ENCODE measurements around the gene SLC35B2.
A peak's percentile ranks its signal among the peaks of the same experiment; 100 is the strongest.

Gene SLC35B2

DNA sequence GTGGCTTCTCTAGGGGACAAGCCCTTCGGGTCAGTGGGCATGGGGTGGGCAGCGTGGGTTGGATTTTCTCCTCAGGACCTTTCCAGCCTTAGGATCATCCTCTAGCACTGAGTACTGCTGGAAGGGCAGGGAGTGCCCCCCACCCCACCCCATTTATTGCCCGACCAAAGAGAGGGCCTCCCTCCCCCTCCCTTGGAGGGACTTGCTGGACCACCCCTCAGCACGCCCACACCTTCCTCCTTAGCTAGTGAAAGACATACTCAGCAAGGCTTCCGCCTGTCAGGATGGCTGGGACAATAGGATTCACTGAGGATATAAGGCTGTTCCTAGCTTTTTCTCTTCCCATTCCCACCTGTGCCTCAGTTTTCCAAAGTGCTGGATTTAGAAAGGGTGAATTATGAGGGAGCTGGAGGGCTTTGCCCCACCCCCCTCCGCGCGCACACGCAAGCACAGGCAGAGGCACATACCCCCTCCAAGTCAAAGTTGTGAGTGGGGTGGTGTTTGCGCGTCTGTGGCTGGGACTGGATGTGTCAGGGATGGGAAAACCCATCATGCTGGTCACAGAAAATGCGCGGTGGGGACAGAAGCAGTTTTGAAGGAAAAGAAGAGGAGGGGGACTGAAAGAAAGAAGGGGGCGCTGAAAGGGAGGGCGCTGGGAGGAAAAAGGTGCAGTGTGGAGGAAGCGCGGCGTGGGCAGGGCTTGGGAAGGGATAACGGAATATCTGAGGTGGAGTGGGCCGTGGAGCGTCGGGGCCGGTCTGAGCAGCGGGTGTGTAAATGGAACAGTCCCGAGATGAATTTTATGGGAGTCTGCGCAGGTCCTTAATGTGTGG lies 34.6 kb downstream of the SLC35B2 start:
- DNase-seq (ENCODE audit: low read depth) = no peak

DNA sequence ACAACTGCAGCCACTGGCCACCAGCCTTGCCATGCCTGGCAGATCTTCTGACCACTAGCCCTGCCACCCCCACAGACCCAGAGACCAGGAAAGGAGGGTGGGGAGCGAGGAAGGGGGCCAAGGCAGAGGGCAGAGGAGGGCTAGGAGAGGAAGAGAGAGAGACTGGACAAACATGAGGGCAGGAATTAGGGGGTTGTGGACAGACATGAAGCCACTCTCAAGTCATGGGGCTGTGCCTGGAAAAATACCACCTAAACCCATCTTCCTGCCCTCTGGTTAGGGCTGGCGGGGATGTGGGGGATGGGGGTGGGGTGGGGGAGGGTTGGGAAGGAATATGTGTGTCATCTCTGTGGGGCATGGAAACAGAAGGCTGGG lies 35.4 kb downstream of the SLC35B2 start:
- DNase-seq (ENCODE audit: low read depth) = no peak

DNA sequence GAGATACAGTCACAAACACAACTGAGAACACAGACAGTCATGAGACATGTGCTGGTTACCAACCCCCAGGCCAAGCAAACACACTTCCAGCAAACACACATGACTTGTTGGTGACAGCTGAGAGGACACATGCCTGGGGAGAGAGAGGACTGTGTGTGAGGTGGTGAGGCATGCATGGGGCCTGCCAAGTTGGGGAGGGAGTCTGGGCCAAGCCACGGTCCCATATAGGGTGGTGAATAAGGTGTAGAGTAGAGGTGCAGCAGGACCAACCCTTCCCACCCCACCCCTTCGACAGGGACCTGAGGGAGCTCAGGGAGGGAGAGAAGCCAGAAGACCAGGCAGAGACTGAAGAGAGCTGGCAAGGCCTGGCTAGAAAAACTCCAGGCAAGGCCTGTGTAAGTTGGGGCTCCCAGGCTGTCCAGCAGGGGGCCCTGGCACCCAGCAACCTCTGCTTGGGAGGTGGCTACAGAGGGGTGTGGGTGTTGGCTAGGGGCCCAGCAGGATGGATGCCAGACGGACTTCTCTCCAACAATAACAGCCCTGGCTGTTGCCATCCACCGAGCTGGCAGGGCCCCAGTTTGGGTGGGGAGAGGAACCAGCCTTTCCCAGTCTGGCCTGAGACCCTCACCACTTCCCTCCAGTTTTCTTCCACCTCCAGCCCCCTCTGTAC lies 35.9 kb downstream of the SLC35B2 start:
- peak; percentile 84 for DNase-seq (ENCODE audit: low read depth)

DNA sequence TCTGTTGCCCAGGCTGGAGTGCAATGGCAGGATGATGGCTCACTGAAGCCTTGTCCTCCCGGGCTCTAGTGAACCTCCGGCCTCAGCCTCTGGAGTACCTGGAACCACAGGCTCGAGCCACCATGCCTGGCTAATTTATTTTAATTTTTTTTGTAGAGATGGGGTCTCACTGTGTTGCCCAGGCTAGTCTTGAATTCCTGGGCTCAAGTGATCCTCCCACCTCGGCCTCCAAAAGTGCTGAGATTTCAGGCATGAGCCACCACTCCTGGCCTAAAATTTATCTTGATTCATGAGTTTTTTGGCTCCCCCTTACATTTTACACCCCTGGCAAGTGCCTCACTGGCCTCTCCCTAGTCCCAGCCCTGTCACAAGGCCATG lies 36.4 kb downstream of the SLC35B2 start:
- DNase-seq (ENCODE audit: low read depth) = no peak

DNA sequence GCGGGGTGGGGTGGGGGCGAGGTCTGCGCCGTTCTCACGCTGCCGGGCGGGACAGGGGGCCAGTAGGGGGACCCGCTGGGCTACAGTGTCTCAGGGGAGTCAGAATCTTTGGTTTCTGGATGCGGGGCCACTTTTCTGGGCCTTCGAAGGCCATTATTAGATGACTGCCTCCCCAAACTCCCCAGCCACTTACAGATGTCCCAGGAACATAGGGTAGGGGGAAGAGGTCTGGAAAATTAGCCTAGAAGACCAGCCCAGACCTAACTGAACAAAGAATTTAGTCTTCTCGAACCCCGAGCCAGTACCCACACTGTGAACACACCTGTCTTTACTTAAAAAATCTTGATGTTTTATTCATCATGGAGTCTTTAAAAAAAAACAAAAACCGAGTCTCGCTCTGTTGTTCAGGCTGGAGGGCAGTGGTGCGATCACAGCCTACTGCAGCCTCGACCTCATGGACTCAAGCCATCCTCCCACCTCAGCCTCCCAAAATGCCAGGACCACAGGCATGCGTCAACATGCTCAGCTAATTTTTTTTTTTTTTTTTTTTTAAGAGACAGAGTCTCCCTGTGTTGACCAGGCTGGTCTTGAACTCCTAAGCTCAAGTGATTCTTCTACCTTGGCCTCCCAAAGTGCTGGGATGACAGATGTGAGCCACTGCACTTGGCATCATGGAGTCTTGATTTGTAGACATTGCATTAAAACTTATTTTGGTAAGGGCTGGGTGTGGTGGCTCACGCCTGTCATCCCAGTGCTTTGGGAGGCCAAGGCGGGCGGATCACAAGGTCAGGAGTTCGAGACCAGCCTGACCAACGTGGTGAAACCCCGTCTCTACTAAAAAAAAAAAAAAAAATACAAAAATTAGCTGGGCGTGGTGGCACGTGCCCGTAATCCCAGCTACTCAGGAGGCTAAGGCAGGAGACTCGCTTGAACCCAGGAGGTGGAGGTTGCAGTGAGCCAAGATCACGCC lies 37.2 kb downstream of the SLC35B2 start:
- no peak for DNase-seq (ENCODE audit: low read depth)

DNA sequence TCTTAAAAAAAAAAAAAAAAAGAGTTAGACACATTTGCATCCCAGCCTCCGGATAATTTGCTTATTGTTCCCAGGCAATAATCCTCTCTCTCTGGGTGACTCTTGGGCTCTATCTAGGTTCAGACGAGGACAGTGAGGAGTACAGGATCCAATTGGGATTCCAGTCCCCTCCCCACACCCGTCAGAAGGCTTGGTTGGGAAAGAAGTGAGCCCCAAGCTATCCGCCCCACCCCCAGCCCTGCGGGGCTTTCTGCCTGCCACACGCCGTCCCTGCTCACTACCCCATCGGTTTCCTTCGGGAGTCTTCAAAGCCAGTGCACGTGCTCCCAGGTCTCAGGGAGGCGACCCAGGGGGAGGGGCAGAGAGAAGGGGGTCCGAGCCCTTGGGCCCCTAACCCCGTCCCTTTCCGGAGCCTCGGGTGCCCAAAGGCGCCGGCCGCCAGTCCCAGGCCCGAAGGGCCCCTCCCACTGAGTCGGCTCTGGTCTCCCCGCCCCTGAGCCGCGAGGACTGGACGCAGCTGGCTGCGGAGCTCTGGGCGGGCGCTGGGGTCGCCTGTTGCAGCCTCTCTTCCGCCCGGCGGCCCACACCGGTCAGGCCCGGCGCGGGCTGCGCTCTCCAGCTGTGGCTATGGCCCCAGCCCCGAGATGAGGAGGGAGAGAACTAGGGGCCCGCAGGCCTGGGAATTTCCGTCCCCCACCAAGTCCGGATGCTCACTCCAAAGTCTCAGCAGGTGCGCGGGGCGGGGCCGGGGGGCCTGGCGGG lies 38.1 kb downstream of the SLC35B2 start:
- DNase-seq (ENCODE audit: low read depth) = peak; percentile 77

DNA sequence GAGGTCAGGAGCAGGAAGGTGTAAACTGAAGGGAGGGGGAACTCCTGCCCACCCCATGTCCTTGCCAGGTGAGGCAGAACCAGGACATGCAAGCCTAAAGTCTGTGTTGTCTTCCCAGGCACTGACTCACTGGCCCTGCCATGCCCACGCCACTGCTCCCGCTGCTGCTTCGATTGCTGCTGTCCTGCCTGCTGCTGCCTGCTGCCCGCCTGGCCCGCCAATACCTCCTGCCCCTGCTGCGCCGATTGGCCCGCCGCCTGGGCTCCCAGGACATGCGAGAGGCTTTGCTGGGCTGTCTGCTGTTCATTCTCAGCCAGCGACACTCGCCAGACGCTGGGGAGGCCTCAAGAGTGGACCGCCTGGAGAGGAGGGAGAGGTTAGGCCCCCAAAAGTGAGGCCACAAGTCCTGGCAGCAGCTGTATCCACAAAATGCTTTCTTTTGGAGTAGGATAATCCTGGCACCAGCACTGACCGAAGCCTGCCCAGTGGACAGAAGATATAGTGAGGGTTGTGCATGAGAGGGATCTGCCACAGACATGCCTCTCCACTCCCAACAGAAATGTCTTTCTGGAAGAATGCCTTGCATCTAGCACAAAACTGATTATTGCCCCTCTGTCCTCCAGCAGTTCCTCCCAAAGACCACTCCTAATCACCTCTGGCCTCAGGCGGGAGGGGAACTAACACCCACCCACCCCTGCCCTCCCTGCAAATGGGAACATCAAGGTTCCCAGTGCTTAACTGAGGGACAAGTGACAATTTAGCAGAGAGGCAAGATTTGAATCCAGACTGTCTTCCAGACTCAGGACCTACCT lies 39.8 kb downstream of the SLC35B2 start:
- no peak for DNase-seq (ENCODE audit: low read depth)

DNA sequence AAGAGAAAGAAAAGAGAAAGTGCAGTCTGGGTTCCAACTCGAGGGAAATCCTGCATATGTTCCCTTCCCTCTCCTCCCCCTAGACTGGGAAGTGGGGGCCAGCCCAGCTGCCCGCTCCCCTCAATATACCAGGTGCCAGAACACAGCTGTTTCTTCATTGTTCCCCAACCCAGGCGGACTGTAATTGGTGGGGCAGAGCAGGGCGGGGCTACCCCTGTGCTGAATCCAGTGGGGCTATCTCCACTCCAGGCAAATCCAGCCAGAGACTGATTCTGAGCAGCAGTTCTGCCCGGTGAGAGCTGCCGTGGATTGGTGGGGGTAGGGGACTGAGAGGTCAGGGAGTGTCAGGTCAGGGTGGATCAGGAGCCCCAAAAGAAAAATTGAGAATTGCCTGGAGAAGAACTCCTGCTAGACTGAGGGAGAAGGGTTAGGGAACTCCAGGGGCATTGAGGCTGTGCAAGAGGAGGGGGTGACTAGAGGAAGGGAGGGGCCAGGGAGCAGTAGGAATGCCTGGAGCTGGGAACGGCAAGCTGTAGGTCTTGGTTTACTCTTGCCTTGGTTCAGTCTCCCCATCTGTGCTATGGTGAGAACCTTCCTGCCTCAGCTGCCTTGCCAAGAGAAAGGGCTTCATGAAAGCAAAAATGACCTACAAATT lies 40.5 kb downstream of the SLC35B2 start, which contains the start of gene MYMX:
Gene MYMX (plus strand): TSS at position 250 of the 655 bp plus-strand sequence. CDS start 546 bp downstream, outside the sequence.
- DNase-seq (ENCODE audit: low read depth) = no peak

DNA sequence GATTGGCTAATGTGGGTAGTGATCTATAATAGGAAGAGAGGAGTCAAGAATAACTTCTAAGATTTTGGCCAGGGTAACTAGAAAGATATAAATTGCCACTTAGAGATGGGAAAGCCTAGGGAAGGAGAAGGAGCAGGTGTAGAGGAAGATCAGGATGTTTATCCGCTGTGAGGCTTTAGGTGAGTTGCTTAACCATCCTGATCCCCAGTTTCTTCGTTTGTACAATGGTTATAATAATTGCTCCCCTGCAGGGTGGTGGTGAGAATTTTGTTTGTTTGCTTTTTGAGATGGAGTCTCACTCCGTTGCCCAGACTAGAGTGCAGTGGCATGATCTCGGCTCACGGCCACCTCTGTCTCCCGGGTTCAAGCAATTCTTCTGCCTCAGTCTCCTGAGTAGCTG lies 43.0 kb downstream of the SLC35B2 start:
- no peak for DNase-seq (ENCODE audit: low read depth)

DNA sequence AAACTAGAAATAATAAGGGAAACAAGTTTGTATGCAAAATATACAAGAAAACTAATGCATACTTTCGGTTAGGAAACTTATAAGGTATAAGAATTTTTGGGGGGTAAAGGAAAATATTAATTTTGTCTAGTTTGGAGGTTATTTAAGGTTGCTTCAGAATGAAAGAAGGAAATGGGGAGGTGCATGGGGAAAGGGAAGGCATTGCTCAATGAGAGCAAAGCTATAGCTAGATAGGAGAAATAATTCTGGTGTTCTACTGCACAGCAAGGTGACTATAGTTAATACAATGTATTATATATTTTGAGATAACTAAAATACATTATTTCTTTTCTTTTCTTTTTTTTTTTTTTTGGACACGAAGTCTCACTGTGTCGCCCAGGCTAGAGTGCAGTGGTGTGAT lies 46.0 kb downstream of the SLC35B2 start:
- DNase-seq (ENCODE audit: low read depth) = no peak

DNA sequence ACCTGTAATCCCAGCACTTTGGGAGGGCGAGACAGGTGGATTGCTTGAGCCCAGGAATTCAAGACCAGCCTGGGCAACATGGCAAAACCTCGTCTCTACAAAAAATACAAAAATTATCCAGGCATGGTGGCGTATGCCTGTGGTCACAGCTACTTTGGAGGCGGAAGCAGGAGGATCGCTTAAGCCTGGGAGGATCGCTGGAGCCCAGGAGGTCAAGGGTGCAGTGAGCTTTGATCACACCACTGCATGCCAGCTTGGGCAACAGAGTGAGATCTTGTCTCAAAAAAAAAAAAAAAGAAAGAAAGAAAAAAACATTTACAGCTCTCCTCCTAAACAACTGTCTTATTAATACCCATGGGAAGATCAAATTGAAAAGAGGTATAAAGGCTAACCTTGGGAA lies 49.4 kb downstream of the SLC35B2 start:
- DNase-seq (ENCODE audit: low read depth) = no peak
